HepG2 (cell line): ENCODE measurements around the gene PAK1. TPM values are rescaled to one million over a fixed set of nuclear protein-coding genes. Genes with fewer than 3 reads are reported as not detected.

Experiments used
- ATAC-seq: fragments of 200-7000 bp; cut with Tn5 transposase; 3 replicates; pipeline ENCODE4 v1.9.1; 2020; ENCODE audit warnings: mild to moderate bottlenecking, moderate library complexity
- BruUV-seq: library from RNA; stranded (reverse); fragments of 400-500 nt; replicated peaks from 2 replicates; lab custom pipeline; 2021; lab: Mats Ljungman, UMichigan
- CTCF ChIA-PET: fragments of 300-600 bp; formaldehyde crosslinking; extraction: SDS; loops from one replicate; lab custom pipeline; 2021; ENCODE audit warnings: low total read pairs, inconsistent platforms, low intra/inter-chr PET ratio; lab: Yijun Ruan, JAX
- POLR2A ChIA-PET: fragments of 350-600 bp; sonication (Branson Sonifier 250); formaldehyde crosslinking; loops from one replicate; lab custom pipeline; 2020; ENCODE audit warnings: antibody characterized with exemption, inconsistent platforms; lab: Yijun Ruan, JAX
- DNase-seq: peaks from one replicate; pipeline ENCODE4 v3.0.0-alpha.2; 2015; ENCODE audit warnings: low spot score
- FAIRE-seq: peaks from 3 replicates; lab custom pipeline; 2011; peaks lifted over from hg19 to GRCh38; lab: Jason Lieb, UNC
- H2AFZ ChIP-seq: one replicate; pipeline ENCODE4 v1.6.1; 2011; ENCODE audit warnings: low read length, inconsistent platforms
- H3K27ac ChIP-seq: fragments of 300-600 bp; 3 replicates; pipeline ENCODE4 v1.8.0; 2011; ENCODE audit warnings: mixed run types, mild to moderate bottlenecking, mixed read lengths, low read length, inconsistent platforms; ENCODE audit not compliant: insufficient read depth; ENCODE audit errors: extremely low read length
- H3K27me3 ChIP-seq, 2 experiments: fragments of 200-600 bp in 1 of 2; 2 replicates in 1 of 2; 3 replicates in 1 of 2; pipeline versions ENCODE4 v1.6.0 to v1.8.0; 2011; ENCODE audit warnings: low read length in 2 of 2, mild to moderate bottlenecking in 2 of 2, moderate library complexity in 2 of 2, inconsistent platforms in 1 of 2; ENCODE audit not compliant: insufficient read depth in 2 of 2, control insufficient read depth in 1 of 2
- H3K36me3 ChIP-seq, 2 experiments: fragments of 200-600 bp in 1 of 2; replicated peaks in 1 of 2; 2 replicates in 1 of 2; 3 replicates in 1 of 2; pipeline versions ENCODE4 v1.5.1 to v1.8.0; 2011; ENCODE audit warnings: low read length in 2 of 2, inconsistent platforms in 1 of 2; ENCODE audit not compliant: insufficient read depth in 2 of 2, control insufficient read depth in 1 of 2
- H3K4me1 ChIP-seq: 2 replicates; pipeline ENCODE4 v1.5.1; 2012; ENCODE audit warnings: low read length, inconsistent platforms; ENCODE audit not compliant: insufficient read depth
- H3K4me2 ChIP-seq: 2 replicates; pipeline ENCODE4 v1.6.0; 2011; ENCODE audit warnings: low read depth, low read length, inconsistent platforms
- H3K4me3 ChIP-seq, 3 experiments: fragments of 200-600 bp in 1 of 3; sonication (generic), shearing (Covaris generic) in 1 of 3; replicated peaks in 1 of 3; 2 replicates each; pipeline ENCODE4 v1.5.1; 2011 to 2016; ENCODE audit warnings: low read length in 3 of 3, inconsistent platforms in 2 of 3, low read depth in 2 of 3, mild to moderate bottlenecking in 2 of 3, control low read depth in 1 of 3, mixed read lengths in 1 of 3; ENCODE audit not compliant: insufficient read depth in 1 of 3
- H3K79me2 ChIP-seq: one replicate; pipeline ENCODE4 v1.6.1; 2011; ENCODE audit warnings: low read length, inconsistent platforms; ENCODE audit not compliant: insufficient read depth
- H3K9ac ChIP-seq: 2 replicates; pipeline ENCODE4 v1.6.0; 2011; ENCODE audit warnings: mild to moderate bottlenecking, low read depth, low read length, inconsistent platforms; ENCODE audit not compliant: insufficient read depth
- H3K9me3 ChIP-seq: 2 replicates; pipeline ENCODE4 v1.5.1; 2012; ENCODE audit warnings: mild to moderate bottlenecking, low read length
- H4K20me1 ChIP-seq: 2 replicates; pipeline ENCODE4 v1.6.0; 2011; ENCODE audit warnings: inconsistent platforms, mild to moderate bottlenecking, low read length, moderate library complexity; ENCODE audit not compliant: insufficient read depth
- ATAD3A ChIP-seq: sonication (generic); formaldehyde crosslinking; IDR thresholded peaks from 2 replicates; pipeline ENCODE4 v1.4.0; 2020; ENCODE audit warnings: missing genetic modification reagents
- ATF7 ChIP-seq, 2 experiments: fragments of 450-650 bp in 1 of 2; sonication (generic) in 1 of 2; formaldehyde crosslinking in 1 of 2; IDR thresholded peaks; 2 replicates each; pipeline versions ENCODE4 v1.4.0 to v1.6.1; 2016 to 2020; ENCODE audit warnings: antibody characterized with exemption in 1 of 2, mild to moderate bottlenecking in 1 of 2, missing genetic modification reagents in 1 of 2
- CBFB ChIP-seq: sonication (generic); formaldehyde crosslinking; IDR thresholded peaks from 2 replicates; pipeline ENCODE4 v1.4.0; 2020; ENCODE audit warnings: missing genetic modification reagents
- KMT2A ChIP-seq: sonication (generic); formaldehyde crosslinking; IDR thresholded peaks from 2 replicates; pipeline ENCODE4 v1.4.0; 2020; ENCODE audit warnings: missing genetic modification reagents
- SCMH1 ChIP-seq: sonication (generic); formaldehyde crosslinking; IDR thresholded peaks from 2 replicates; pipeline ENCODE4 v1.9.0; 2021; ENCODE audit warnings: missing genetic modification reagents, mild to moderate bottlenecking, borderline replicate concordance
- ZKSCAN5 ChIP-seq: sonication (generic); formaldehyde crosslinking; IDR thresholded peaks from 2 replicates; pipeline ENCODE4 v1.5.1; 2020; ENCODE audit warnings: mild to moderate bottlenecking, missing genetic modification reagents
- ZNF12 ChIP-seq: sonication (generic); formaldehyde crosslinking; IDR thresholded peaks from 2 replicates; pipeline ENCODE4 v1.5.0; 2020; ENCODE audit warnings: missing genetic modification reagents
- ZNF383 ChIP-seq: sonication (generic); formaldehyde crosslinking; IDR thresholded peaks from 2 replicates; pipeline ENCODE4 v1.4.0; 2020; ENCODE audit warnings: missing genetic modification reagents, mild to moderate bottlenecking, borderline replicate concordance
- ZNF605 ChIP-seq: sonication (generic); formaldehyde crosslinking; IDR thresholded peaks from 2 replicates; pipeline ENCODE4 v1.8.0; 2022; ENCODE audit warnings: mild to moderate bottlenecking, missing genetic modification reagents
- ZNF724P ChIP-seq: sonication (generic); formaldehyde crosslinking; IDR thresholded peaks from 2 replicates; pipeline ENCODE4 v1.8.0; 2022; ENCODE audit warnings: missing genetic modification reagents, borderline replicate concordance
- ZNF891 ChIP-seq: sonication (generic); formaldehyde crosslinking; IDR thresholded peaks from 2 replicates; pipeline ENCODE4 v1.5.0; 2020; ENCODE audit warnings: mild to moderate bottlenecking, missing genetic modification reagents
- ZSCAN25 ChIP-seq: sonication (generic); formaldehyde crosslinking; IDR thresholded peaks from 2 replicates; pipeline ENCODE4 v1.8.0; 2022; ENCODE audit warnings: mild to moderate bottlenecking, missing genetic modification reagents
- WGBS: methylation state at CpG from one replicate; pipeline ENCODE4 v1.1.6; 2017; ENCODE audit warnings: low lambda C conversion rate; 5-methylcytosine and 5-hydroxymethylcytosine counted together
- in situ Hi-C: cut with HindIII; loops from 2 replicates; pipeline ENCODE4 v1.10.0; 2017; ENCODE audit warnings: low pct_unique_long_range_greater_than_20kb; ENCODE audit not compliant: extremely low pct_ligation_motif_present
- intact Hi-C: fragments of 100-400 bp; cut with micrococcal nuclease; formaldehyde crosslinking; loops from one replicate; pipeline ENCODE4 v1.10.0; 2022; ENCODE audit not compliant: unreplicated experiment
- polyA plus RNA-seq, 8 experiments: library from polyadenylated mRNA; depleted of rRNA in 3 of 8; stranded (reverse) in 7 of 8; unstranded in 1 of 8; fragments of >200 nt; fragmentation: Illumina TruSeq in 4 of 8; extraction: Trizol in 4 of 8; gene quantifications; 2 replicates each; pipeline versions ENCODE4 v1.2.1 to v1.2.3, GENCODE V29; 2011 to 2016; ENCODE audit warnings: low read depth in 4 of 8, missing spikeins in 1 of 8, mixed read lengths in 1 of 8; ENCODE audit not compliant: insufficient read depth in 1 of 8
- total RNA-seq, 5 experiments: library from RNA; depleted of rRNA; stranded (reverse); fragments of >200 nt; fragmentation: Illumina TruSeq; extraction: Trizol; gene quantifications; 2 replicates each; pipeline ENCODE4 v1.2.3, GENCODE V29; 2016; ENCODE audit warnings: low read depth in 1 of 5
- TF ChIP-seq, protein P1 (sequence below): sonication (generic); formaldehyde crosslinking; IDR thresholded peaks from 2 replicates; pipeline ENCODE4 v1.5.1; 2020; ENCODE audit warnings: mild to moderate bottlenecking, missing genetic modification reagents, moderate library complexity
- TF ChIP-seq, protein P2 (sequence below): fragments of 450-650 bp; IDR thresholded peaks from 2 replicates; pipeline ENCODE4 v1.6.1; 2017; ENCODE audit warnings: mild to moderate bottlenecking
- TF ChIP-seq, protein P3 (sequence below): sonication (generic); formaldehyde crosslinking; IDR thresholded peaks from 2 replicates; pipeline ENCODE4 v1.4.0; 2020; ENCODE audit warnings: missing genetic modification reagents
- TF ChIP-seq, protein P4 (sequence below): sonication (generic); formaldehyde crosslinking; IDR thresholded peaks from 2 replicates; pipeline ENCODE4 v1.8.0; 2022; ENCODE audit warnings: mild to moderate bottlenecking, missing genetic modification reagents; ENCODE audit not compliant: insufficient replicate concordance

The PAK1 gene
- total and polyA plus RNA-seq, 2 of the 13 experiments (the other 11 are each of a cell fraction or from before 2014, with no cell fraction given) = 1.5 to 4.3 TPM

DNA sequence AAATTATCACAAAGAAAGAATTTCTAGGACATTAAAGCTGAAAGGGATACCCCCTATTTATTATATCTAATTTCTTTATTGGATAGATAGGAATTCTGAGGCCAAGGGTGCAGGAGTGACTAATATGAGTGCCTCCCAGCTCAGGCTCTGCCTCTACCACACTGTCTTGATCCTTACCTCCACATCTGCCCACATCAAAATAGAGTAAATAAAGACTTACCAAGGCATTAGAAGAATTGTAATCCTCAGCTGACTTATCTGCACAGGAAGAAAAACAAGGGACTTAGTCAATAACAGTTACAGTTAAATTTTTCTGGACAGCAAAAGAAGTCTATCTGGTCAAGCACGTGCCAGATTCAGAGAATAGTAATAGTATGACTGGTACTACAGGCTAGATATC is 99.8 kb downstream of the PAK1 start:
- no peaks in the 10 kb centered on the region for H4K20me1 ChIP-seq
- TF ChIP-seq, protein P1, sequence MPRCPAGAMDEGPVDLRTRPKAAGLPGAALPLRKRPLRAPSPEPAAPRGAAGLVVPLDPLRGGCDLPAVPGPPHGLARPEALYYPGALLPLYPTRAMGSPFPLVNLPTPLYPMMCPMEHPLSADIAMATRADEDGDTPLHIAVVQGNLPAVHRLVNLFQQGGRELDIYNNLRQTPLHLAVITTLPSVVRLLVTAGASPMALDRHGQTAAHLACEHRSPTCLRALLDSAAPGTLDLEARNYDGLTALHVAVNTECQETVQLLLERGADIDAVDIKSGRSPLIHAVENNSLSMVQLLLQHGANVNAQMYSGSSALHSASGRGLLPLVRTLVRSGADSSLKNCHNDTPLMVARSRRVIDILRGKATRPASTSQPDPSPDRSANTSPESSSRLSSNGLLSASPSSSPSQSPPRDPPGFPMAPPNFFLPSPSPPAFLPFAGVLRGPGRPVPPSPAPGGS = no peak
- no peak for TF ChIP-seq KMT2A (CRISPR knock-in tag)
- no peak for TF ChIP-seq CBFB (CRISPR knock-in tag)
- TF ChIP-seq ZNF891 (CRISPR knock-in tag) = no peak
- no peak for TF ChIP-seq ZNF383 (CRISPR knock-in tag)
- no peak for TF ChIP-seq ZNF605
- no peak for TF ChIP-seq ATAD3A (CRISPR knock-in tag)
- no peak for TF ChIP-seq ATF7 (IDR thresholded peaks at IDR 0.05)
- TF ChIP-seq ATF7 (CRISPR knock-in tag; IDR thresholded peaks at IDR 0.05) = no peak
- no peak for TF ChIP-seq SCMH1 (CRISPR knock-in tag)
- no peak for TF ChIP-seq ZSCAN25 (CRISPR knock-in tag)
- no peak for TF ChIP-seq ZNF724P (CRISPR knock-in tag)
- TF ChIP-seq, protein P2, sequence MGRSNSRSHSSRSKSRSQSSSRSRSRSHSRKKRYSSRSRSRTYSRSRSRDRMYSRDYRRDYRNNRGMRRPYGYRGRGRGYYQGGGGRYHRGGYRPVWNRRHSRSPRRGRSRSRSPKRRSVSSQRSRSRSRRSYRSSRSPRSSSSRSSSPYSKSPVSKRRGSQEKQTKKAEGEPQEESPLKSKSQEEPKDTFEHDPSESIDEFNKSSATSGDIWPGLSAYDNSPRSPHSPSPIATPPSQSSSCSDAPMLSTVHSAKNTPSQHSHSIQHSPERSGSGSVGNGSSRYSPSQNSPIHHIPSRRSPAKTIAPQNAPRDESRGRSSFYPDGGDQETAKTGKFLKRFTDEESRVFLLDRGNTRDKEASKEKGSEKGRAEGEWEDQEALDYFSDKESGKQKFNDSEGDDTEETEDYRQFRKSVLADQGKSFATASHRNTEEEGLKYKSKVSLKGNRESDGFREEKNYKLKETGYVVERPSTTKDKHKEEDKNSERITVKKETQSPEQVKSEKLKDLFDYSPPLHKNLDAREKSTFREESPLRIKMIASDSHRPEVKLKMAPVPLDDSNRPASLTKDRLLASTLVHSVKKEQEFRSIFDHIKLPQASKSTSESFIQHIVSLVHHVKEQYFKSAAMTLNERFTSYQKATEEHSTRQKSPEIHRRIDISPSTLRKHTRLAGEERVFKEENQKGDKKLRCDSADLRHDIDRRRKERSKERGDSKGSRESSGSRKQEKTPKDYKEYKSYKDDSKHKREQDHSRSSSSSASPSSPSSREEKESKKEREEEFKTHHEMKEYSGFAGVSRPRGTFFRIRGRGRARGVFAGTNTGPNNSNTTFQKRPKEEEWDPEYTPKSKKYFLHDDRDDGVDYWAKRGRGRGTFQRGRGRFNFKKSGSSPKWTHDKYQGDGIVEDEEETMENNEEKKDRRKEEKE = no peak
- TF ChIP-seq, protein P3, sequence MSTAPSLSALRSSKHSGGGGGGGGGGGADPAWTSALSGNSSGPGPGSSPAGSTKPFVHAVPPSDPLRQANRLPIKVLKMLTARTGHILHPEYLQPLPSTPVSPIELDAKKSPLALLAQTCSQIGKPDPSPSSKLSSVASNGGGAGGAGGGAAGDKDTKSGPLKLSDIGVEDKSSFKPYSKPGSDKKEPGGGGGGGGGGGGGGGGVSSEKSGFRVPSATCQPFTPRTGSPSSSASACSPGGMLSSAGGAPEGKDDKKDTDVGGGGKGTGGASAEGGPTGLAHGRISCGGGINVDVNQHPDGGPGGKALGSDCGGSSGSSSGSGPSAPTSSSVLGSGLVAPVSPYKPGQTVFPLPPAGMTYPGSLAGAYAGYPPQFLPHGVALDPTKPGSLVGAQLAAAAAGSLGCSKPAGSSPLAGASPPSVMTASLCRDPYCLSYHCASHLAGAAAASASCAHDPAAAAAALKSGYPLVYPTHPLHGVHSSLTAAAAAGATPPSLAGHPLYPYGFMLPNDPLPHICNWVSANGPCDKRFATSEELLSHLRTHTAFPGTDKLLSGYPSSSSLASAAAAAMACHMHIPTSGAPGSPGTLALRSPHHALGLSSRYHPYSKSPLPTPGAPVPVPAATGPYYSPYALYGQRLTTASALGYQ (CRISPR knock-in tag) = no peak
- TF ChIP-seq, protein P4, sequence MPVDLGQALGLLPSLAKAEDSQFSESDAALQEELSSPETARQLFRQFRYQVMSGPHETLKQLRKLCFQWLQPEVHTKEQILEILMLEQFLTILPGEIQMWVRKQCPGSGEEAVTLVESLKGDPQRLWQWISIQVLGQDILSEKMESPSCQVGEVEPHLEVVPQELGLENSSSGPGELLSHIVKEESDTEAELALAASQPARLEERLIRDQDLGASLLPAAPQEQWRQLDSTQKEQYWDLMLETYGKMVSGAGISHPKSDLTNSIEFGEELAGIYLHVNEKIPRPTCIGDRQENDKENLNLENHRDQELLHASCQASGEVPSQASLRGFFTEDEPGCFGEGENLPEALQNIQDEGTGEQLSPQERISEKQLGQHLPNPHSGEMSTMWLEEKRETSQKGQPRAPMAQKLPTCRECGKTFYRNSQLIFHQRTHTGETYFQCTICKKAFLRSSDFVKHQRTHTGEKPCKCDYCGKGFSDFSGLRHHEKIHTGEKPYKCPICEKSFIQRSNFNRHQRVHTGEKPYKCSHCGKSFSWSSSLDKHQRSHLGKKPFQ (CRISPR knock-in tag) = no peak
- no peak for TF ChIP-seq ZKSCAN5
- no peak for TF ChIP-seq ZNF12 (CRISPR knock-in tag)
- FAIRE-seq (no peak), DNase-seq (no peak), ATAC-seq (no peak)
- no TSS peak for BruUV-seq
- H3K36me3 ChIP-seq = no peaks in the 10 kb centered on the region
- H3K4me1 ChIP-seq = no peaks in the 10 kb centered on the region
- H3K9ac ChIP-seq = no peak overlapping the region
- CTCF ChIA-PET = no interaction called here
- no peaks in the 10 kb centered on the region for H3K79me2 ChIP-seq
- POLR2A ChIA-PET = no interaction called here
- H3K27me3 ChIP-seq = no peaks in the 10 kb centered on the region
- no peak overlapping the region for H2AFZ ChIP-seq
- H3K4me3 ChIP-seq = no peak overlapping the region
- WGBS = 63% methylated on average over 1 of the region's 1 CpG
- intact Hi-C loops (loop anchor here (10.0 kb wide), 1 partner anchor 179 kb away; no protein-coding TSS in a partner anchor), in situ Hi-C loops (no loop called here)
- no peak overlapping the region for H3K27ac ChIP-seq
- no peaks in the 10 kb centered on the region for H3K9me3 ChIP-seq
- H3K4me2 ChIP-seq = no peak overlapping the region
